ENCODE data around the gene ELFN2. TPM values are rescaled to one million over a fixed set of nuclear protein-coding genes. Genes with fewer than 3 reads are reported as not detected.
"Not testable (repeated sequence)": the region's sequence is repeated elsewhere in the genome, so short reads cannot be mapped to it uniquely, and the experiment has no call there.

The ELFN2 gene
- total RNA-seq, 1 donor from 2014 or later, result 4.6 TPM

DNA sequence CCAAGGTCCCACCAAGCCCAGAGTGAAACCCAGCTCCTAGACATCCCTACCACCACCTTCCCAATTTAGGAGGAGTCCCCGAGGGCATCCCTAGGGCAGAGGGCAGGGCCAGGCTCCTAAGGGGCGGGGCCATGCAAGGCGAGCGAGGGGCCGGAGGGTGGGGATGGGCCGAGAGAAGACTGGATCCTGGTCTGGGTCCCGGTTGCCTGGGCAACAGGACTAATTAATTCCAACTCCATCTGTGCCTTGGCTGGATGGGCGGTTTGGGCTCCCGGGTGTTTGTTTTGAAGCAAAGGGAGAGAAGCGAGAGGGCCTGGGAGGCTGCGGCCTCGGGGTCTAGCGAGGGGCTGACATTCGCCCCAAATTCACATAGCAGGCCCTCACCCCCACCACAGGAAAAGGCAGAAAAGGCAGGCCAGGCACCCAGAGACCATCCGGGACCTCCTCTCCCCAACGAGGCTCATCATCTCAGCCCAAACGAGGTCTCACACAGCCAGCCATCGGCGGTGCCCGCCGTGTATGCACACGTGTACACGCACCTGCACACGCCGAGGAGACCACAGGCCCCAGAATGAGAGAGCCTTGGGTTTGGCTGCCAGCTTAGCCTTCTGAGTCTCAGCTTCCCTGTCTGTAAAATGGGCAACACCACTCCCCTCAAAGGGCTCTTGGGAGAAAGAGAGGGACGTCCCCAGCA lies 23.9 kb downstream of the ELFN2 start:
- TF ChIP-seq, protein P1, sequence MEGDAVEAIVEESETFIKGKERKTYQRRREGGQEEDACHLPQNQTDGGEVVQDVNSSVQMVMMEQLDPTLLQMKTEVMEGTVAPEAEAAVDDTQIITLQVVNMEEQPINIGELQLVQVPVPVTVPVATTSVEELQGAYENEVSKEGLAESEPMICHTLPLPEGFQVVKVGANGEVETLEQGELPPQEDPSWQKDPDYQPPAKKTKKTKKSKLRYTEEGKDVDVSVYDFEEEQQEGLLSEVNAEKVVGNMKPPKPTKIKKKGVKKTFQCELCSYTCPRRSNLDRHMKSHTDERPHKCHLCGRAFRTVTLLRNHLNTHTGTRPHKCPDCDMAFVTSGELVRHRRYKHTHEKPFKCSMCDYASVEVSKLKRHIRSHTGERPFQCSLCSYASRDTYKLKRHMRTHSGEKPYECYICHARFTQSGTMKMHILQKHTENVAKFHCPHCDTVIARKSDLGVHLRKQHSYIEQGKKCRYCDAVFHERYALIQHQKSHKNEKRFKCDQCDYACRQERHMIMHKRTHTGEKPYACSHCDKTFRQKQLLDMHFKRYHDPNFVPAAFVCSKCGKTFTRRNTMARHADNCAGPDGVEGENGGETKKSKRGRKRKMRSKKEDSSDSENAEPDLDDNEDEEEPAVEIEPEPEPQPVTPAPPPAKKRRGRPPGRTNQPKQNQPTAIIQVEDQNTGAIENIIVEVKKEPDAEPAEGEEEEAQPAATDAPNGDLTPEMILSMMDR (conservative IDR thresholded peaks at IDR 0.05; ENCODE audit: low read depth, low read length), result no peak
- no peak overlapping the region for H3K4me3 ChIP-seq (ENCODE audit: low read depth, low read length)
- no peak for DNase-seq (ENCODE audit: low read depth)

DNA sequence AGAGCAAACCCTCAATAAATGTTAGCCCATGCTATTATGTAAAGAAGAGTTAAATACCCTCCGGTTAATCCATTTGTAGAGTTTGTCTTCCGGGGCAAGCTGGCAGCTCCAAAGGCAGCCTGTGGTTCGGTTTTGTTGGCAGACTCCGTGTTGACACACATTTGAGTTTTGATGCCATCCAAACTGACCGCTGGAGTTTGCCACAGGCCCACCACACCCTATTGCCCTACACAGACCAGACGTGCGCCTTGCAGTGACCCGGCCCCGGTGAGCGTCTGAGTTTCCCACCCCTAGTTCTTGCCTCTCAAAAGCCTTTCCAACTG lies 25.1 kb downstream of the ELFN2 start:
- H3K4me3 ChIP-seq (ENCODE audit: low read depth, low read length), result no peak overlapping the region
- no peak for DNase-seq (ENCODE audit: low read depth)
- TF ChIP-seq, protein P1 (conservative IDR thresholded peaks at IDR 0.05; ENCODE audit: low read depth, low read length), result no peak

DNA sequence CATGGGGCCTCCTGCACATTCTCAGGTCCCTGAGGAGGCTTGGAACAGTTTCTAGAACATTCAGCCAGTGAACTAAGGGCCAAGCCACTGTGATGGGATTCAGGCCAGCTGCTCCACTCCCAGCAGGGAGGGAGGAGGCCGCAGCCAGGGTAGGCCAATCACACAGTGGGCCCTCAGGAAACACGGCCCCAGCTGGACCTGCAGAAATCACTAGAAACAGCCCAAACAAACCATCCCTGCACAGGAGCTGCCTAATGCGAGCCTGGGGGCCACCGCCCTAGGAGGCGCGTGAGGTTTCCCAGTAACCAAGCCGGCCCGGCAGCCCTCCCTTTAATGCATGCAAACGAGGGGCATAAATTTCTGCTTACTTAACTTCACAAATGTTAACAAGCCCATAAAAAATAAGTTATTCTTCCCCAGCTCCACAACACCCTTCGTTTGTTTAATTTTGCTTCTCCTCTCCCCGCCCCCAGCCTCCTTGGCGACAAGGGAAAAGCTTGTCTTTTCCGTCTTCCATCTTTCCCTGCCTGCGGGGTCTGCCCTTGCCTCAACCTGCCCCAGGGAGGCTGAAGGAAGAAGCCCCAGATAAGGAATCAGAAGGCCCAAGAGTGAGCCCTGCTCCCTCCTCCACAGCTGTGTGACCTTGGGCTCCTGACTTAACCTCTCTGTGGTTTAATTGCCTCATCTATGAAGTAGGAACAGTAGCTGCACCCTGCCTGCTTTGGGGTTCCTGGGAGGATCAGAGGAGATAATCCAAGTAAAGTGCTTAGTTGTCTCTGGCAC lies 25.7 kb downstream of the ELFN2 start:
- TF ChIP-seq, protein P1 (conservative IDR thresholded peaks at IDR 0.05; ENCODE audit: low read depth, low read length), result no peak
- DNase-seq (ENCODE audit: low read depth), result no peak
- no peak overlapping the region for H3K4me3 ChIP-seq (ENCODE audit: low read depth, low read length)

GRCh38 chr22:37400719-37401118 lies 26.6 kb downstream of the ELFN2 start:
- no peak for DNase-seq (ENCODE audit: low read depth)
- TF ChIP-seq, protein P1 (conservative IDR thresholded peaks at IDR 0.05; ENCODE audit: low read depth, low read length), result no peak
- H3K4me3 ChIP-seq (ENCODE audit: low read depth, low read length), result no peak overlapping the region

DNA sequence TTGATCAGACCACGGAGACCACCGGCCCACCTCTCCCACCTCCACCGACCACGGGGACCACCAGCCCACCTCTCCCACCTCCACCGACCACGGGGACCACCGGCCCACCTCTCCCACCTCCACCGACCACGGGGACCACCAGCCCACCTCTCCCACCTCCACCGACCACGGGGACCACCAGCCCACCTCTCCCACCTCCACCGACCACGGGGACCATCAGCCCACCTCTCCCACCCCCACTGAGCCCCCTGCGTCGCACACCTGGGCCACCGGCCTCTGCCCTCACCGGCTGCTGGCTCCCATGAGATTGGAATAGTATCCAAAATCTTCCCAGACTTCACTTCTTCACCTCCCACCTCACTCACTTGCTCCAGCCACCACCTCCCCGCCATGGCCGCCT lies 27.8 kb downstream of the ELFN2 start:
- DNase-seq (ENCODE audit: low read depth); H3K4me3 ChIP-seq (ENCODE audit: low read depth, low read length): not testable (repeated sequence)

DNA sequence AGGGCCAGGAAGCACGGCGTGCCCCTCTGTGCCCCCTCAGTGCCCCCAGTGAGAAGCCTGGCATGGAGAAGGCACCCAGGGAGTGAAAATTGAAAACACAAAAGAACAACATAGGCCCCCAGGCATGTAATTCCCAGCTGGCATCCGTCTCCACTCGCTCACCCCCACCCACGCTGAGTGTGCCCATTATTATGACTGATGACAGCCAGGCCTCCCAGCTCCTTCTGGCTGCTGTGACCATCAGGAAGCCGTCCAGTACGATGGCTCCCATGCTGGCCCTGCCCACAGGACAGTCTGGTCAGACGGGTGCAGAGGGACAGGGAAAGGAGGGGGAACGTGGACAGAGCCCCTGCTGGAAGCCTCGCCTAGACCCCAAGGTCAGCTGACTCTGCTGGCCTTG lies 30.1 kb downstream of the ELFN2 start:
- TF ChIP-seq, protein P1 (conservative IDR thresholded peaks at IDR 0.05; ENCODE audit: low read depth, low read length), result no peak
- DNase-seq (ENCODE audit: low read depth), result no peak
- H3K4me3 ChIP-seq (ENCODE audit: low read depth, low read length), result no peak overlapping the region

- TF ChIP-seq, protein P1 (conservative IDR thresholded peaks at IDR 0.05; ENCODE audit: low read depth, low read length), result no peak
- no peak for DNase-seq (ENCODE audit: low read depth)
- H3K4me3 ChIP-seq (ENCODE audit: low read depth, low read length), result no peak overlapping the region
These were observed 30.7 kb downstream of the ELFN2 start for GRCh38 chr22:37396488-37397084.

All from epithelial cell of proximal tubule (primary cell).